Liver (tissue), 3 donors: ENCODE data around the gene TSPAN15.

Experiments
- CTCF ChIP-seq: fragments of 150-350 bp; IDR thresholded peaks from 2 replicates; pipeline ENCODE4 v1.5.1; 2017; ENCODE audit warnings: improper control_type of control experiment, low read depth, low read length; ENCODE audit not compliant: missing input control
- EGR1 ChIP-seq, 2 donors: IDR thresholded peaks; 2 replicates each; pipeline ENCODE4 v1.6.1; 2016 to 2018; ENCODE audit warnings: antibody characterized with exemption in 2 of 2, low read depth in 2 of 2
- GABPA ChIP-seq, 2 donors: IDR thresholded peaks in 1 of 2; conservative IDR thresholded peaks in 1 of 2; 2 replicates each; pipeline ENCODE4 v1.6.1; 2016; ENCODE audit warnings: antibody characterized with exemption in 2 of 2, mild to moderate bottlenecking in 1 of 2, moderate library complexity in 1 of 2
- MAX ChIP-seq: IDR thresholded peaks from 2 replicates; pipeline ENCODE4 v1.6.1; 2016; ENCODE audit warnings: antibody characterized with exemption
- REST ChIP-seq: IDR thresholded peaks from 2 replicates; pipeline ENCODE4 v1.6.1; 2016; ENCODE audit warnings: antibody characterized with exemption, mild to moderate bottlenecking
- YY1 ChIP-seq: IDR thresholded peaks from 2 replicates; pipeline ENCODE4 v1.6.1; 2016; ENCODE audit warnings: antibody characterized with exemption, mild to moderate bottlenecking
- ZBTB33 ChIP-seq: IDR thresholded peaks from 2 replicates; pipeline ENCODE4 v1.6.1; 2016; ENCODE audit warnings: antibody characterized with exemption
- donor health status: healthy.
- donor health status: healthy.

- no peak for TF ChIP-seq REST
- TF ChIP-seq ZBTB33 = no peak
- no peak for TF ChIP-seq YY1
- no peak for TF ChIP-seq CTCF
- TF ChIP-seq EGR1 (IDR thresholded peaks at IDR 0.05; ENCODE audit: low read depth in 2 of 2) = no peak
- TF ChIP-seq GABPA (IDR thresholded peaks at IDR 0.05 in 1 of 2, conservative IDR thresholded peaks at IDR 0.05 in 1 of 2) = no peak
- TF ChIP-seq MAX = no peak
Observed at GRCh38 chr10:69416695-69417094, 34.6 kb upstream of the TSPAN15 start, which contains the start of gene TACR2.
